GM12864 (cell line): ENCODE measurements around the gene BUD31.
"Not testable (repeated sequence)": the region's sequence is repeated elsewhere in the genome, so short reads cannot be mapped to it uniquely, and the experiment has no call there.

Experiments used
- DNase-seq: peaks from one replicate; pipeline ENCODE4 v3.0.0-alpha.2; 2011; ENCODE audit warnings: low read depth
- H3K4me3 ChIP-seq: 2 replicates; pipeline ENCODE4 v1.5.1; 2011; ENCODE audit warnings: mild to moderate bottlenecking, low read depth, low read length, control low read depth
- TF ChIP-seq, protein P1 (sequence below): IDR thresholded peaks from 2 replicates; pipeline ENCODE4 v1.5.1; 2011; ENCODE audit warnings: low read depth, mild to moderate bottlenecking, moderate library complexity, low read length, control low read depth, inconsistent platforms; ENCODE audit errors: missing control alignments

BUD31 gene

GRCh38 chr7:99375070-99375807, 33.5 kb upstream of the BUD31 start:
- no peak for DNase-seq
- H3K4me3 ChIP-seq = peak overlapping the region; percentile 95
- TF ChIP-seq, protein P1, sequence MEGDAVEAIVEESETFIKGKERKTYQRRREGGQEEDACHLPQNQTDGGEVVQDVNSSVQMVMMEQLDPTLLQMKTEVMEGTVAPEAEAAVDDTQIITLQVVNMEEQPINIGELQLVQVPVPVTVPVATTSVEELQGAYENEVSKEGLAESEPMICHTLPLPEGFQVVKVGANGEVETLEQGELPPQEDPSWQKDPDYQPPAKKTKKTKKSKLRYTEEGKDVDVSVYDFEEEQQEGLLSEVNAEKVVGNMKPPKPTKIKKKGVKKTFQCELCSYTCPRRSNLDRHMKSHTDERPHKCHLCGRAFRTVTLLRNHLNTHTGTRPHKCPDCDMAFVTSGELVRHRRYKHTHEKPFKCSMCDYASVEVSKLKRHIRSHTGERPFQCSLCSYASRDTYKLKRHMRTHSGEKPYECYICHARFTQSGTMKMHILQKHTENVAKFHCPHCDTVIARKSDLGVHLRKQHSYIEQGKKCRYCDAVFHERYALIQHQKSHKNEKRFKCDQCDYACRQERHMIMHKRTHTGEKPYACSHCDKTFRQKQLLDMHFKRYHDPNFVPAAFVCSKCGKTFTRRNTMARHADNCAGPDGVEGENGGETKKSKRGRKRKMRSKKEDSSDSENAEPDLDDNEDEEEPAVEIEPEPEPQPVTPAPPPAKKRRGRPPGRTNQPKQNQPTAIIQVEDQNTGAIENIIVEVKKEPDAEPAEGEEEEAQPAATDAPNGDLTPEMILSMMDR = no peak

GRCh38 chr7:99379043-99379577, 29.7 kb upstream of the BUD31 start:
- TF ChIP-seq, protein P1 = no peak
- peak overlapping the region; percentile 56 for H3K4me3 ChIP-seq
- peak; percentile 56 for DNase-seq

DNA sequence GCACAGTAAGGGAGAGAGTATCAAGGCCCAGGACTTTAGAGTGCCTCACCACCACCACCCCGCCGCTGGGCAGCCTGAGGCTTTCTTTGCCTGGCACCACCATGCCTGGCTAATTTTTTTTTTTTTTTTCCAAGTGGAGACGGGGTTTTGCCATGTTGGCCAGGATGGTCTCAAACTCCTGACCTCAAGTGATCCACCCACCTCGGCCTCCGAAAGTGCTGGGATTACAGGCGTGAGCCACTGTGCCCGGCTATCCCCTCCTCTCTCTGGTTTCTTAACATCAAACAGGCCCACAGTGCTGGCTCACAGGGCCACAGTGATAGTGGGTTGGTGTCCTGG, 29.1 kb upstream of the BUD31 start:
- H3K4me3 ChIP-seq = peak overlapping the region; percentile 56
- not testable (repeated sequence) for DNase-seq

DNA sequence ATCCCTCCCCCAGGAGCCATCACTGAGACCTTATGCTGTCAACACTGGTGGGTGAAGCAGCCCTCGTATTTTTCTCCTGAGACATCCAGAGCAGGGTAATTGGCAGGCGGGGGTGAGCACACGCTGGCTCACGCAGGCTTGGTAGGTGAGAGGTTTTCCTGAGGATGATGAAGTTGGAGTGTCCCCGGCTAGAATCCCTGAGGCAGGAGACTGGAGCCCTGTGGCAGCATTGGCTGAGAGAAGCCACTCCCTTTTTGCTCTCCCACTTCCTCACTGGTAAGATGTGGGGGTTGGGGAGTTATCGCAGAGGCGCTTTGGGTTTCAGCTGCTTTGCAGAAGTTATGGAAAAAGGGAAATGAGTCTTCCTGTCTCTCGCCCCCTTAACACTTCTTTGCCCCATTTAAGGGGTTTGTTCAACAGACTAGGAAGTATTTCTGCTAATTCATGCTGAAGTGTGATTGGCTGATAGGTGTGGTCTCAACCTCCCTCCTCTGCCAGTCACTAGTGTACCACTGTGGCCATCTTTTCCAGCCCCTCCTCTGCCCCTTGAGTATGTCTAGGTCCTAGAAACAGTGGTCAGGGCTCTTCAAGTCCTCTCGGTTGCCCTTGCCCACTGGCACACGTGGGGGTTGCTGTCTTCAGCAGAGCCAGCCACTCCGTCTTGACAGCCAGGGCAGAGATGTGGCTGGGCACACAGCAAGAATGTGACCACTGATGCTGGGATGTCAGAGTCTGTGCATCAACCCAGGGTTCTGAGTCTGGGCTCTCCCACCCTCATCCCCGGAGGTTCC, 28.5 kb upstream of the BUD31 start:
- H3K4me3 ChIP-seq = peak overlapping the region; percentile 56
- DNase-seq = peak; percentile 89
- TF ChIP-seq, protein P1 = no peak

GRCh38 chr7:99380823-99381663, 27.7 kb upstream of the BUD31 start:
- H3K4me3 ChIP-seq = peak overlapping the region; percentile 56
- TF ChIP-seq, protein P1 = no peak
- peak; percentile 87 for DNase-seq

DNA sequence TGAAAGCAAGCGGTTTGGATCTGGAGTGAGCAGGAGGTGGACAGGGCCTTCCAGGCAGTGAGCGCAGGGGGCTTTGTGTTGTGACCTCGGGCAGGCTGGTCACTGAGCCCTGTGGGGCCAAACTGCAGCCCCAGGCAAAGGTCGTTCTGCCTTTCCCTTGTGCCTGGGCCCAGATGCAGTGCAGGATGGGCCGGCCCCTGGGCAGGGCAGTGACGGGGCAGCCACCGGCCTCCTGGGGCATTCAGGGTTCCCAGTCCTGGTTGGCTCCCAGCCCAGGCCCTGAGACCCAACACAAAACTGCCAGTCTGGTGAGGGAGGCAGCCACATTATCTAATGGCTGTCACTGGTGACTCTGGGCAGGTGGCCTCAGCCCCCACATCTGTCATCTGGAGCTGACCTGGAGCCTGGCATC, 27.1 kb upstream of the BUD31 start:
- peak overlapping the region; percentile 56 for H3K4me3 ChIP-seq
- DNase-seq = no peak

More for the DNA sequence above, 27.1 kb upstream of the BUD31 start:
- TF ChIP-seq, protein P1 = no peak
